GM23338 (cell line): ENCODE results near the gene CNDP2.

Experiments
- CREB1 ChIP-seq: fragments of 250-450 bp; sonication (Bioruptor Pico); IDR thresholded peaks from 2 replicates; pipeline ENCODE4 v1.5.0; 2020; ENCODE audit warnings: low read depth, mild to moderate bottlenecking, moderate library complexity
- CTCF ChIP-seq, 2 experiments: fragments of 200-600 bp in 1 of 2; sonication (generic) in 1 of 2; conservative IDR thresholded peaks; 2 replicates each; pipeline versions ENCODE4 v1.5.1 to v1.6.1; 2016 to 2017; ENCODE audit warnings: antibody characterized with exemption in 2 of 2, low read depth in 2 of 2, mild to moderate bottlenecking in 2 of 2, moderate library complexity in 1 of 2
- ETS1 ChIP-seq: IDR thresholded peaks from 2 replicates; pipeline ENCODE4 v1.6.1; 2016; ENCODE audit warnings: antibody characterized with exemption
- EZH2 ChIP-seq: fragments of 200-600 bp; sonication (generic); IDR thresholded peaks from one replicate; pipeline ENCODE4 v1.8.0; 2017; ENCODE audit warnings: antibody characterized with exemption, mild to moderate bottlenecking, low read depth; ENCODE audit not compliant: unreplicated experiment
- EZH2phosphoT487 ChIP-seq: fragments of 200-600 bp; sonication (generic); IDR thresholded peaks from one replicate; pipeline ENCODE4 v1.8.1; 2018; ENCODE audit warnings: antibody characterized with exemption; ENCODE audit not compliant: unreplicated experiment
- JUNB ChIP-seq: IDR thresholded peaks from one replicate; pipeline ENCODE4 v1.6.1; 2016; ENCODE audit warnings: antibody characterized with exemption; ENCODE audit not compliant: unreplicated experiment
- NANOG ChIP-seq: IDR thresholded peaks from 2 replicates; pipeline ENCODE4 v1.6.1; 2016; ENCODE audit warnings: antibody characterized with exemption, borderline replicate concordance
- POLR2AphosphoS5 ChIP-seq: IDR thresholded peaks from 2 replicates; pipeline ENCODE4 v1.6.1; 2016; ENCODE audit warnings: antibody characterized with exemption, low read depth
- ZNF114 ChIP-seq: fragments of 250-450 bp; sonication (Bioruptor Pico); IDR thresholded peaks from 2 replicates; pipeline ENCODE4 v1.5.0; 2020; ENCODE audit warnings: mild to moderate bottlenecking, moderate library complexity
- ZNF331 ChIP-seq: fragments of 250-450 bp; sonication (Bioruptor Pico); IDR thresholded peaks from 2 replicates; pipeline ENCODE4 v1.5.0; 2020; ENCODE audit warnings: low read depth, mild to moderate bottlenecking, moderate library complexity
- TF ChIP-seq, protein P1 (sequence below): IDR thresholded peaks from one replicate; pipeline ENCODE4 v1.6.1; 2018; ENCODE audit warnings: antibody characterized with exemption; ENCODE audit not compliant: unreplicated experiment

DNA sequence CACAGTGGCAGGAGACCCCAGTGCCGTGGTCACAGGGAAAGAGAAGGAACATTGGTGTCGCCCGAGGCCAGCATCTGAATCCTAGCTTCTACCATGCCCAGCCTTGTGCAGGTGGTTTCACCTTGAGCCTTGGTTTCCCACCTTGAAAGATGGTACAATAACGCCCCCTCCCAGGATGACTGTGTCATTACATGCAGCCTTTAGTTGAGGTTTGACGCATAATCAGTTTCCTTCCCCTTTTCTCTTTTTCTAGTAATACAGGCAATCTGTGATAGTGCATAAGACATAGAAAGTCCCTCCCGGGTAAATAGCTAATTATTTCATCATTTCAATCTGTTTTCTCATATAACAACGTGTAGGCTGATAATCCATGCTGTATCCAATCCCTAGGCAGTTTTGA, 71.7 kb downstream of the CNDP2 start:
- TF ChIP-seq EZH2phosphoT487 (no peak), CTCF (conservative IDR thresholded peaks at IDR 0.05; ENCODE audit: low read depth in 2 of 2) (peak; percentile 45 to 62), EZH2 (no peak), POLR2AphosphoS5 (no peak), ZNF114 (CRISPR knock-in tag) (no peak), ZNF331 (no peak), ETS1 (no peak), JUNB (no peak), CREB1 (CRISPR knock-in tag) (no peak), NANOG (no peak)
- TF ChIP-seq, protein P1, sequence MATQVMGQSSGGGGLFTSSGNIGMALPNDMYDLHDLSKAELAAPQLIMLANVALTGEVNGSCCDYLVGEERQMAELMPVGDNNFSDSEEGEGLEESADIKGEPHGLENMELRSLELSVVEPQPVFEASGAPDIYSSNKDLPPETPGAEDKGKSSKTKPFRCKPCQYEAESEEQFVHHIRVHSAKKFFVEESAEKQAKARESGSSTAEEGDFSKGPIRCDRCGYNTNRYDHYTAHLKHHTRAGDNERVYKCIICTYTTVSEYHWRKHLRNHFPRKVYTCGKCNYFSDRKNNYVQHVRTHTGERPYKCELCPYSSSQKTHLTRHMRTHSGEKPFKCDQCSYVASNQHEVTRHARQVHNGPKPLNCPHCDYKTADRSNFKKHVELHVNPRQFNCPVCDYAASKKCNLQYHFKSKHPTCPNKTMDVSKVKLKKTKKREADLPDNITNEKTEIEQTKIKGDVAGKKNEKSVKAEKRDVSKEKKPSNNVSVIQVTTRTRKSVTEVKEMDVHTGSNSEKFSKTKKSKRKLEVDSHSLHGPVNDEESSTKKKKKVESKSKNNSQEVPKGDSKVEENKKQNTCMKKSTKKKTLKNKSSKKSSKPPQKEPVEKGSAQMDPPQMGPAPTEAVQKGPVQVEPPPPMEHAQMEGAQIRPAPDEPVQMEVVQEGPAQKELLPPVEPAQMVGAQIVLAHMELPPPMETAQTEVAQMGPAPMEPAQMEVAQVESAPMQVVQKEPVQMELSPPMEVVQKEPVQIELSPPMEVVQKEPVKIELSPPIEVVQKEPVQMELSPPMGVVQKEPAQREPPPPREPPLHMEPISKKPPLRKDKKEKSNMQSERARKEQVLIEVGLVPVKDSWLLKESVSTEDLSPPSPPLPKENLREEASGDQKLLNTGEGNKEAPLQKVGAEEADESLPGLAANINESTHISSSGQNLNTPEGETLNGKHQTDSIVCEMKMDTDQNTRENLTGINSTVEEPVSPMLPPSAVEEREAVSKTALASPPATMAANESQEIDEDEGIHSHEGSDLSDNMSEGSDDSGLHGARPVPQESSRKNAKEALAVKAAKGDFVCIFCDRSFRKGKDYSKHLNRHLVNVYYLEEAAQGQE = no peak
